SK-N-SH (cell line): ENCODE data around the gene CACNG5. TPM values are rescaled to one million over a fixed set of nuclear protein-coding genes. Genes with fewer than 3 reads are reported as not detected.

Experiments
- CTCF ChIA-PET: fragments of 300-600, 350-600 bp; formaldehyde crosslinking; extraction: SDS; loops from one replicate; lab custom pipeline; 2021; lab: Yijun Ruan, JAX
- POLR2A ChIA-PET: fragments of 350-600 bp; sonication (Branson Sonifier 250); formaldehyde crosslinking; extraction: SDS; loops from one replicate; lab custom pipeline; 2020; ENCODE audit warnings: antibody characterized with exemption, inconsistent platforms; lab: Yijun Ruan, JAX
- DNase-seq: peaks from one replicate; pipeline ENCODE4 v3.0.0; 2012
- H2AFZ ChIP-seq: fragments of 200-600 bp; sonication (generic); 2 replicates; pipeline ENCODE4 v1.8.1; 2016; ENCODE audit warnings: antibody characterized with exemption, mild to moderate bottlenecking, low read depth
- H3F3A ChIP-seq: fragments of 200-600 bp; sonication (generic); replicated peaks from 2 replicates; pipeline ENCODE3; 2016; ENCODE audit warnings: antibody characterized with exemption, mild to moderate bottlenecking; ENCODE audit not compliant: insufficient read depth
- H3K27ac ChIP-seq, 2 experiments: fragments of 200-500 bp in 1 of 2; fragments of 200-600 bp in 1 of 2; sonication (Bioruptor generic) in 1 of 2; sonication (generic), shearing (Covaris generic) in 1 of 2; 2 replicates each; pipeline versions ENCODE4 v1.5.1 to v1.6.1; 2014 to 2016; ENCODE audit warnings: low read depth in 2 of 2, inconsistent platforms in 1 of 2, low read length in 1 of 2, mild to moderate bottlenecking in 1 of 2, mixed read lengths in 1 of 2
- H3K27me3 ChIP-seq: fragments of 200-600 bp; sonication (generic), shearing (Covaris generic); 2 replicates; pipeline ENCODE4 v1.6.1; 2016; ENCODE audit warnings: mixed run types; ENCODE audit not compliant: insufficient read depth
- H3K36me3 ChIP-seq, 2 experiments: fragments of 200-500 bp in 1 of 2; fragments of 200-600 bp in 1 of 2; sonication (Bioruptor generic) in 1 of 2; sonication (generic) in 1 of 2; replicated peaks in 1 of 2; 2 replicates each; pipeline versions ENCODE3 to v1.5.1; 2014 to 2016; ENCODE audit warnings: low read length in 1 of 2, mild to moderate bottlenecking in 1 of 2; ENCODE audit not compliant: insufficient read depth in 2 of 2, control insufficient read depth in 1 of 2
- H3K4me1 ChIP-seq, 2 experiments: fragments of 200-500 bp in 1 of 2; fragments of 200-600 bp in 1 of 2; sonication (Bioruptor generic) in 1 of 2; sonication (generic), shearing (Covaris generic) in 1 of 2; 2 replicates each; pipeline versions ENCODE4 v1.5.1 to v1.6.1; 2014 to 2016; ENCODE audit warnings: low read depth in 1 of 2, low read length in 1 of 2, mixed run types in 1 of 2; ENCODE audit not compliant: insufficient read depth in 2 of 2, control insufficient read depth in 1 of 2
- H3K4me2 ChIP-seq: fragments of 200-600 bp; sonication (generic), shearing (Covaris generic); 2 replicates; pipeline ENCODE4 v1.6.1; 2017; ENCODE audit warnings: mixed run types
- H3K4me3 ChIP-seq, 2 experiments: fragments of 200-500 bp in 1 of 2; fragments of 200-600 bp in 1 of 2; sonication (Bioruptor generic) in 1 of 2; sonication (generic), shearing (Covaris generic) in 1 of 2; 2 replicates each; pipeline versions ENCODE4 v1.5.1 to v1.8.1; 2014 to 2016; ENCODE audit warnings: low read depth in 2 of 2, inconsistent platforms in 1 of 2, low read length in 1 of 2, mild to moderate bottlenecking in 1 of 2, mixed read lengths in 1 of 2, moderate library complexity in 1 of 2
- H3K79me2 ChIP-seq: fragments of 200-600 bp; sonication (generic); 2 replicates; pipeline ENCODE4 v1.8.1; 2017; ENCODE audit warnings: mild to moderate bottlenecking; ENCODE audit not compliant: insufficient read depth
- H3K9ac ChIP-seq: fragments of 200-600 bp; sonication (generic); 2 replicates; pipeline ENCODE4 v1.6.1; 2017; ENCODE audit warnings: mixed run types
- H3K9me2 ChIP-seq: fragments of 200-600 bp; sonication (generic); 2 replicates; pipeline ENCODE4 v1.6.1; 2017; ENCODE audit warnings: mixed run types
- H3K9me3 ChIP-seq: fragments of 200-600 bp; sonication (generic); 2 replicates; pipeline ENCODE4 v1.6.1; 2017; ENCODE audit warnings: mixed run types, mild to moderate bottlenecking, moderate library complexity
- H4K20me1 ChIP-seq: fragments of 200-600 bp; sonication (generic); 2 replicates; pipeline ENCODE4 v1.6.1; 2017; ENCODE audit warnings: mild to moderate bottlenecking, mixed run types; ENCODE audit not compliant: insufficient read depth
- FOXJ3 ChIP-seq: sonication (generic); formaldehyde crosslinking; IDR thresholded peaks from 2 replicates; pipeline ENCODE4 v1.5.1; 2020; ENCODE audit warnings: mild to moderate bottlenecking, missing genetic modification reagents
- FOXM1 ChIP-seq: IDR thresholded peaks from 2 replicates; pipeline ENCODE4 v1.4.0; 2012; ENCODE audit warnings: low read depth, mild to moderate bottlenecking
- GABPA ChIP-seq: IDR thresholded peaks from 2 replicates; pipeline ENCODE4 v1.4.0; 2012; ENCODE audit warnings: low read depth, mild to moderate bottlenecking
- GATA2 ChIP-seq: sonication (generic); formaldehyde crosslinking; IDR thresholded peaks from 2 replicates; pipeline ENCODE4 v1.5.0; 2020; ENCODE audit warnings: mild to moderate bottlenecking, missing genetic modification reagents
- MEF2A ChIP-seq: IDR thresholded peaks from 2 replicates; pipeline ENCODE4 v1.4.0; 2012; ENCODE audit warnings: low read depth, borderline replicate concordance
- POLR2AphosphoS5 ChIP-seq: IDR thresholded peaks from 2 replicates; pipeline ENCODE4 v1.6.1; 2012; ENCODE audit warnings: low read depth, low read length
- RAD21 ChIP-seq: IDR thresholded peaks from 2 replicates; pipeline ENCODE4 v1.6.1; 2012; ENCODE audit warnings: mild to moderate bottlenecking, low read length
- SIN3A ChIP-seq: IDR thresholded peaks from 2 replicates; pipeline ENCODE4 v1.6.1; 2012; ENCODE audit warnings: low read depth, mild to moderate bottlenecking, low read length, moderate library complexity, borderline replicate concordance
- SMC3 ChIP-seq: IDR thresholded peaks from 2 replicates; pipeline ENCODE4 v1.6.1; 2012; ENCODE audit warnings: low read depth, low read length, improper control_type of control experiment
- TAF1 ChIP-seq: IDR thresholded peaks from 2 replicates; pipeline ENCODE4 v1.6.1; 2012; ENCODE audit warnings: low read depth, mild to moderate bottlenecking, low read length, moderate library complexity, borderline replicate concordance
- TEAD4 ChIP-seq: IDR thresholded peaks from 2 replicates; pipeline ENCODE4 v1.4.0; 2012; ENCODE audit warnings: mild to moderate bottlenecking, borderline replicate concordance; ENCODE audit not compliant: insufficient read depth
- WGBS: methylation state at CpG from one replicate; pipeline ENCODE4 v1.1.6; 2017; ENCODE audit warnings: low lambda C conversion rate; 5-methylcytosine and 5-hydroxymethylcytosine counted together
- polyA plus RNA-seq, 3 experiments: library from polyadenylated mRNA; depleted of rRNA; stranded (reverse); fragments of >200 nt; gene quantifications; 2 replicates each; pipeline ENCODE4 v1.2.3, GENCODE V29; 2012
- TF ChIP-seq, protein P1 (sequence below): fragments of 150-350 bp; IDR thresholded peaks from 2 replicates; pipeline ENCODE4 v1.6.1; 2016; ENCODE audit warnings: mild to moderate bottlenecking, low read depth, low read length
- TF ChIP-seq, protein P2 (sequence below): IDR thresholded peaks from 2 replicates; pipeline ENCODE4 v1.4.0; 2012; ENCODE audit warnings: low read depth
- TF ChIP-seq, protein P3 (sequence below): fragments of 200-600 bp; sonication (generic); IDR thresholded peaks from 2 replicates; pipeline ENCODE4 v1.6.1; 2017; ENCODE audit warnings: antibody characterized with exemption, mild to moderate bottlenecking, moderate library complexity
- TF ChIP-seq, protein P4 (sequence below): IDR thresholded peaks from 2 replicates; pipeline ENCODE4 v1.4.0; 2012; ENCODE audit warnings: low read depth, borderline replicate concordance
- TF ChIP-seq, protein P5 (sequence below): IDR thresholded peaks from 2 replicates; pipeline ENCODE4 v1.6.1; 2012; ENCODE audit warnings: mild to moderate bottlenecking, low read depth, low read length, moderate library complexity

The CACNG5 gene
- polyA plus RNA-seq, 1 of the 3 experiments (the other 2 are of a cell fraction): 0.10 TPM

DNA sequence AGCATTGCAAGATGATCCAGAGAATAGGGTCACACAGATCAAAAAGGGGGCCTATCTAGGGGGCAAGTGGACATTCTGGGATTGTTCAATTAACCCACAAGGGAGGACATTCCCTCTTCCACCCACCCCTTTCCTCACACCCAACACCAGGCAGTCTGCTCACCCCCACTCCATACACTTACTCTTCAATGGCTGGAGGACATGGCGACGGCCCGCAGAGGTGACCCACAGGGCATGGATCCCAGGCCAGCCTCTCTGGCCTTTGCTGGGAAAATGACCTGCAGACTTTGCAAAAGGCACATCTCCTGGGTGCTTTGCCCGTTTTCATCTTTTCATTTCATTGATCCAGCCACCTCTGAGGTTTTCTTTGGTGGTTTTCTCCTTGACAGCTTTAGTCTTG lies 1.7 kb upstream of the CACNG5 start:
- H2AFZ ChIP-seq: no peak overlapping the region
- H3K27ac ChIP-seq: no peak overlapping the region
- ChIA-PET POLR2A (no interaction called here), CTCF (interaction anchor here (0.8 to 1.3 kb wide), 4 partner anchors 21 to 106 kb away, joined by 3 read pairs; no protein-coding TSS in a partner anchor)
- DNase-seq: no peak
- no peaks in the 10 kb centered on the region for H3K9me2 ChIP-seq
- H3K4me1 ChIP-seq: peaks cover 4 to 25% of the 10 kb centered on the region in 2 experiments; a peak in 2 of 4 replicates
- H4K20me1 ChIP-seq: no peaks in the 10 kb centered on the region
- H3K4me2 ChIP-seq: no peak overlapping the region
- 88% methylated on average over 4 of the region's 4 CpGs for WGBS
- no peak overlapping the region for H3K9ac ChIP-seq
- H3K27me3 ChIP-seq: peaks cover 52% of the 10 kb centered on the region
- H3F3A ChIP-seq: no peaks in the 10 kb centered on the region
- H3K4me3 ChIP-seq: no peak overlapping the region
- H3K79me2 ChIP-seq: no peaks in the 10 kb centered on the region
- TF ChIP-seq, protein P1, sequence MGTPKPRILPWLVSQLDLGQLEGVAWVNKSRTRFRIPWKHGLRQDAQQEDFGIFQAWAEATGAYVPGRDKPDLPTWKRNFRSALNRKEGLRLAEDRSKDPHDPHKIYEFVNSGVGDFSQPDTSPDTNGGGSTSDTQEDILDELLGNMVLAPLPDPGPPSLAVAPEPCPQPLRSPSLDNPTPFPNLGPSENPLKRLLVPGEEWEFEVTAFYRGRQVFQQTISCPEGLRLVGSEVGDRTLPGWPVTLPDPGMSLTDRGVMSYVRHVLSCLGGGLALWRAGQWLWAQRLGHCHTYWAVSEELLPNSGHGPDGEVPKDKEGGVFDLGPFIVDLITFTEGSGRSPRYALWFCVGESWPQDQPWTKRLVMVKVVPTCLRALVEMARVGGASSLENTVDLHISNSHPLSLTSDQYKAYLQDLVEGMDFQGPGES: no peak
- TF ChIP-seq FOXJ3: no peak
- TF ChIP-seq SMC3: no peak
- no peak for TF ChIP-seq SIN3A
- no peak for TF ChIP-seq TAF1
- TF ChIP-seq GATA2 (CRISPR knock-in tag): no peak
- TF ChIP-seq RAD21: no peak
- no peak for TF ChIP-seq MEF2A
- no peak for TF ChIP-seq FOXM1
- H3K36me3 ChIP-seq: no peaks in the 10 kb centered on the region
- no peaks in the 10 kb centered on the region for H3K9me3 ChIP-seq

DNA sequence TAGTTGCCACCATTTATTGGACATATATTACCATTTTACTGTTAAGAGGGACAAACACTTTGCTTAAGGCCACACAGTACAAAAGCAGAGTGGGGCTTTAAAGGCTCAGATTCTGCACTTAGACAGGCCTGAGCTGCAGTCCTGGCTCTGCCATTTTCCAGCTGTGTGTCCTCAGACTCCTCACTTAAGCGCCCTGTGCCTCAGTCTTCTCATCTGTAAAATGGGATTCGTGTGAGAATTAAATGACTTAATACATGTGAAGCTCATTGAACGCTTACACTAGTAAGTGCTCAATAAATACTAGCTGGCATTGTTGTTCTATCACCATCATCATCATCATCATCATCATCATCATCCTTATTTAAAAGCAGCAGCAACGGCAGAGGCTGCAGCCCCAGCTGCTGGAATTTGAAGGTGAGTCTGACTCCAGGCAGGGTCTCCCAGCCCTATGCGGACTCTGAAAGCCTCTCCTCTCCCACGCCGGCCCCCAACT lies 445 bp upstream of the CACNG5 start:
- Histone ChIP-seq H3K9ac (no peak overlapping the region), H3K27me3 (peaks cover 52% of the 10 kb centered on the region), H3K9me3 (no peaks in the 10 kb centered on the region), H3K36me3 (no peaks in the 10 kb centered on the region), H3K79me2 (no peaks in the 10 kb centered on the region), H3K4me3 (peak overlapping the region in 1 of 2 experiments; percentile 44; a peak in 2 of 4 replicates), H4K20me1 (no peaks in the 10 kb centered on the region), H3K9me2 (no peaks in the 10 kb centered on the region), H2AFZ (no peak overlapping the region), H3F3A (no peaks in the 10 kb centered on the region), H3K4me1 (peaks cover 4 to 24% of the 10 kb centered on the region in 2 experiments; a peak in 2 of 4 replicates), H3K27ac (no peak overlapping the region), H3K4me2 (peak overlapping the region; percentile 64)
- ChIA-PET POLR2A (interaction anchor here (0.9 kb wide), 1 partner anchor 132 kb away, joined by 3 read pairs; no protein-coding TSS in a partner anchor), CTCF (interaction anchor here (0.6 to 1.3 kb wide), 9 partner anchors 9 to 324 kb away, joined by 3 to 6 read pairs (median 3); no protein-coding TSS in a partner anchor)
- DNase-seq: no peak
- WGBS: 32% methylated on average over 7 of the region's 7 CpGs
- TF ChIP-seq, protein P2, sequence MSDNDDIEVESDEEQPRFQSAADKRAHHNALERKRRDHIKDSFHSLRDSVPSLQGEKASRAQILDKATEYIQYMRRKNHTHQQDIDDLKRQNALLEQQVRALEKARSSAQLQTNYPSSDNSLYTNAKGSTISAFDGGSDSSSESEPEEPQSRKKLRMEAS: no peak
- TF ChIP-seq, protein P3, sequence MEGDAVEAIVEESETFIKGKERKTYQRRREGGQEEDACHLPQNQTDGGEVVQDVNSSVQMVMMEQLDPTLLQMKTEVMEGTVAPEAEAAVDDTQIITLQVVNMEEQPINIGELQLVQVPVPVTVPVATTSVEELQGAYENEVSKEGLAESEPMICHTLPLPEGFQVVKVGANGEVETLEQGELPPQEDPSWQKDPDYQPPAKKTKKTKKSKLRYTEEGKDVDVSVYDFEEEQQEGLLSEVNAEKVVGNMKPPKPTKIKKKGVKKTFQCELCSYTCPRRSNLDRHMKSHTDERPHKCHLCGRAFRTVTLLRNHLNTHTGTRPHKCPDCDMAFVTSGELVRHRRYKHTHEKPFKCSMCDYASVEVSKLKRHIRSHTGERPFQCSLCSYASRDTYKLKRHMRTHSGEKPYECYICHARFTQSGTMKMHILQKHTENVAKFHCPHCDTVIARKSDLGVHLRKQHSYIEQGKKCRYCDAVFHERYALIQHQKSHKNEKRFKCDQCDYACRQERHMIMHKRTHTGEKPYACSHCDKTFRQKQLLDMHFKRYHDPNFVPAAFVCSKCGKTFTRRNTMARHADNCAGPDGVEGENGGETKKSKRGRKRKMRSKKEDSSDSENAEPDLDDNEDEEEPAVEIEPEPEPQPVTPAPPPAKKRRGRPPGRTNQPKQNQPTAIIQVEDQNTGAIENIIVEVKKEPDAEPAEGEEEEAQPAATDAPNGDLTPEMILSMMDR: no peak
- TF ChIP-seq GABPA: no peak
- TF ChIP-seq FOXJ3: no peak
- no peak for TF ChIP-seq GATA2 (CRISPR knock-in tag)
- TF ChIP-seq POLR2AphosphoS5: no peak
- TF ChIP-seq, protein P1: no peak
- TF ChIP-seq, protein P4, sequence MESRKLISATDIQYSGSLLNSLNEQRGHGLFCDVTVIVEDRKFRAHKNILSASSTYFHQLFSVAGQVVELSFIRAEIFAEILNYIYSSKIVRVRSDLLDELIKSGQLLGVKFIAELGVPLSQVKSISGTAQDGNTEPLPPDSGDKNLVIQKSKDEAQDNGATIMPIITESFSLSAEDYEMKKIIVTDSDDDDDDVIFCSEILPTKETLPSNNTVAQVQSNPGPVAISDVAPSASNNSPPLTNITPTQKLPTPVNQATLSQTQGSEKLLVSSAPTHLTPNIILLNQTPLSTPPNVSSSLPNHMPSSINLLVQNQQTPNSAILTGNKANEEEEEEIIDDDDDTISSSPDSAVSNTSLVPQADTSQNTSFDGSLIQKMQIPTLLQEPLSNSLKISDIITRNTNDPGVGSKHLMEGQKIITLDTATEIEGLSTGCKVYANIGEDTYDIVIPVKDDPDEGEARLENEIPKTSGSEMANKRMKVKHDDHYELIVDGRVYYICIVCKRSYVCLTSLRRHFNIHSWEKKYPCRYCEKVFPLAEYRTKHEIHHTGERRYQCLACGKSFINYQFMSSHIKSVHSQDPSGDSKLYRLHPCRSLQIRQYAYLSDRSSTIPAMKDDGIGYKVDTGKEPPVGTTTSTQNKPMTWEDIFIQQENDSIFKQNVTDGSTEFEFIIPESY: no peak
- TF ChIP-seq, protein P5, sequence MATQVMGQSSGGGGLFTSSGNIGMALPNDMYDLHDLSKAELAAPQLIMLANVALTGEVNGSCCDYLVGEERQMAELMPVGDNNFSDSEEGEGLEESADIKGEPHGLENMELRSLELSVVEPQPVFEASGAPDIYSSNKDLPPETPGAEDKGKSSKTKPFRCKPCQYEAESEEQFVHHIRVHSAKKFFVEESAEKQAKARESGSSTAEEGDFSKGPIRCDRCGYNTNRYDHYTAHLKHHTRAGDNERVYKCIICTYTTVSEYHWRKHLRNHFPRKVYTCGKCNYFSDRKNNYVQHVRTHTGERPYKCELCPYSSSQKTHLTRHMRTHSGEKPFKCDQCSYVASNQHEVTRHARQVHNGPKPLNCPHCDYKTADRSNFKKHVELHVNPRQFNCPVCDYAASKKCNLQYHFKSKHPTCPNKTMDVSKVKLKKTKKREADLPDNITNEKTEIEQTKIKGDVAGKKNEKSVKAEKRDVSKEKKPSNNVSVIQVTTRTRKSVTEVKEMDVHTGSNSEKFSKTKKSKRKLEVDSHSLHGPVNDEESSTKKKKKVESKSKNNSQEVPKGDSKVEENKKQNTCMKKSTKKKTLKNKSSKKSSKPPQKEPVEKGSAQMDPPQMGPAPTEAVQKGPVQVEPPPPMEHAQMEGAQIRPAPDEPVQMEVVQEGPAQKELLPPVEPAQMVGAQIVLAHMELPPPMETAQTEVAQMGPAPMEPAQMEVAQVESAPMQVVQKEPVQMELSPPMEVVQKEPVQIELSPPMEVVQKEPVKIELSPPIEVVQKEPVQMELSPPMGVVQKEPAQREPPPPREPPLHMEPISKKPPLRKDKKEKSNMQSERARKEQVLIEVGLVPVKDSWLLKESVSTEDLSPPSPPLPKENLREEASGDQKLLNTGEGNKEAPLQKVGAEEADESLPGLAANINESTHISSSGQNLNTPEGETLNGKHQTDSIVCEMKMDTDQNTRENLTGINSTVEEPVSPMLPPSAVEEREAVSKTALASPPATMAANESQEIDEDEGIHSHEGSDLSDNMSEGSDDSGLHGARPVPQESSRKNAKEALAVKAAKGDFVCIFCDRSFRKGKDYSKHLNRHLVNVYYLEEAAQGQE: no peak
- no peak for TF ChIP-seq TEAD4
- TF ChIP-seq FOXM1: no peak
- TF ChIP-seq RAD21: no peak
